HG03060 (cell line): ENCODE results near the gene PRR14L.
"Not testable (repeated sequence)": the region's sequence is repeated elsewhere in the genome, so short reads cannot be mapped to it uniquely, and the experiment has no call there.

Experiments
- ATAC-seq: cut with Tn5 transposase; IDR thresholded peaks from one replicate; pipeline ENCODE4 v1.9.1; 2021; ENCODE audit warnings: low read depth, moderate number of reproducible peaks; ENCODE audit not compliant: unreplicated experiment

PRR14L gene

GRCh38 chr22:31683181-31684105, 66.5 kb downstream of the PRR14L start:
- no peak for ATAC-seq

DNA sequence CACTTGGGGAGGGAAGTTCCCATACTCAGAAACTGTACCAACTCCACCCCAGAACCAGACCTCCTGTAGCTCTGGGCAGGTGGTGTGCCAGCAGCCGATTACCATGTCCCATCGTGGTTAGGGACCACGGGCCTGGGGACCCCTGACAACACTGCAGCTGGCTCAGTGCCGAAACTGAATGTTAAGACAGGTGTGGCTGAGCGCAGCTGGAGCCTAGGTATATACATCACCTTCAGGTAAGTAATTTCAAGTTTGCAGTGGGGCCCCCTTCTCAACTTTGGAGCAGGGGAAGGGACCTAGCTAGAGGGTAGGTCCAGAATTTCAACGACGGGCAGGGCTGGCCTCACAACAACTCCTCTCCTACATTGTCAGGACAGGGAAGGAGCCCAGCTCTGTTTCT, 67.2 kb downstream of the PRR14L start:
- no peak for ATAC-seq

- no peak for ATAC-seq
Measured at GRCh38 chr22:31681349-31682345, 68.3 kb downstream of the PRR14L start.

GRCh38 chr22:31680861-31681341, 69.0 kb downstream of the PRR14L start:
- no peak for ATAC-seq

DNA sequence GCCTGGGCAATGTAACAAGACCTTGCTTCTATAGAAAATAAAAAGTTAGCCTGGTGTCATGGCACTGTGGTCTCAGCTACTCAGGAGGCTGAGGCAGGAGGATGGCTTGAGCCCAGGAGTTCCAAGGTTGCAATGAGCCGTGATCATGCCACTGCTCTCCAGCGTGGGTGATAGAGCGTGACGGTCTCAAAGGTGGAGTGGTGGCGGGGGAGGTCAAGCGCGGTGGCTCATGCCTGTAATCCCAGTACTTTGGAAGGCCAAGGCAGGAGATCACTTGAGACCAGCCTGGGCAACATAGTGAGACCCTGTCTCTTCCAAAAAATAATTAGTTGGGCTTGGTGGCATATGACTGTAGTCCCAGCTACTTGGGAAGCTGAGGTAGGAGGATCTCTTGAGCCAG, 71.2 kb downstream of the PRR14L start:
- no peak for ATAC-seq

- ATAC-seq, result no peak
Measured at GRCh38 chr22:31676700-31677099, 73.2 kb downstream of the PRR14L start.

- not testable (repeated sequence) for ATAC-seq
Measured at GRCh38 chr22:31674219-31674618, 75.7 kb downstream of the PRR14L start.

GRCh38 chr22:31668849-31669248, 81.1 kb downstream of the PRR14L start:
- not testable (repeated sequence) for ATAC-seq

- no peak for ATAC-seq
Measured at GRCh38 chr22:31662668-31663037, 87.3 kb downstream of the PRR14L start.

GRCh38 chr22:31661851-31662667, 87.9 kb downstream of the PRR14L start, which contains the start of gene PISD:
Gene PISD, minus strand, starts transcription at chr22:31662215. Its CDS starts 7 bp downstream, at chr22:31662208.
- ATAC-seq, result peak; percentile 80

- ATAC-seq, result not testable (repeated sequence)
Measured at GRCh38 chr22:31660860-31661341, 89.0 kb downstream of the PRR14L start.

GRCh38 chr22:31659246-31659645, 90.7 kb downstream of the PRR14L start:
- ATAC-seq, result no peak

- no peak for ATAC-seq
Measured at GRCh38 chr22:31654408-31654807, 95.5 kb downstream of the PRR14L start.

- ATAC-seq, result no peak
Measured at GRCh38 chr22:31653944-31654343, 96.0 kb downstream of the PRR14L start.

- no peak for ATAC-seq
Measured at GRCh38 chr22:31652911-31653684, 96.8 kb downstream of the PRR14L start.

GRCh38 chr22:31652088-31652487, 97.8 kb downstream of the PRR14L start:
- no peak for ATAC-seq

DNA sequence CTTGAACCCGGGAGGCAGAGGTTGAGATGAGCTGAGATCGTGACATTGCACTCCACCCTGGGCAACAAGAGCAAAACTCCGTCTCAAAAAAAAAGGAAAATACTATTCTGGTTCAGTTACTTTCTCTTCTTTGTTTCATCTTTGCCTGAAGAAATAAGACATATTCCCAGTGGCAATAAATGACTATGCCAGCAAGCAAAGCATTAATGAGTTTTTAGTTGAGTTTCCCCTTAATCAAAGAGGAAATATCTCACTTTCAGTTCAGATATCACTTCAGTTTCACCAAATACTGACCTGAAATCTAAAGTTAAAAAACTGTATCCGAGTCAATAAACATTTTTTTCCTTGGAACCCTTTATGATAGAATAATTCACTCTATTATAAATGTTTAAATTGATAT, 98.3 kb downstream of the PRR14L start:
- ATAC-seq, result no peak

DNA sequence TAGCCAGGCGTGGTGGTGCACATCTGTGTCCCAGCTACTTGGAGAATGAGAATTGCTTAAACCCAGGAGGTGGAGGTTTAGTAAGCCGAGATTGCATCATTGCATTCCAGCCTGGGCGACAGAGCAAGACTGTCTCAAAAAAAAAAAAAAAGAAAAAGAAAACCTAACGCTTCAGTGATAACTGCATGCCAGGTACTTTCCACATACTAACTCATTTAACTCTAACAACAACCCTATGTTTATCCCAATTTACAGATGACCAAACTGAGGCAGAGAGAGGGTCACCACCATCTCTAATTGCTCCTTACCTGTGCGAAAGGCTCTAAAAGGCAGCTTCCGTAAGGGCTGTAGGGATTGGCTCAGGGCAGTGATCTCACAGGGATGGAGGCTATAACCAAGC, 99.5 kb downstream of the PRR14L start:
- ATAC-seq, result no peak
